Suppressor macrophage (primary cell): ENCODE results near the gene EIF4E.
"Not testable (repeated sequence)": the region's sequence is repeated elsewhere in the genome, so short reads cannot be mapped to it uniquely, and the experiment has no call there.

Experiments
- DNase-seq, 4 experiments: peaks; one replicate each; pipeline ENCODE4 v3.0.0-alpha.2; 2020 to 2022

Gene EIF4E

GRCh38 chr4:98879515-98879914 is 49.4 kb downstream of the EIF4E start:
- no peak for DNase-seq

GRCh38 chr4:98873059-98873458 is 55.9 kb downstream of the EIF4E start:
- DNase-seq, result no peak

GRCh38 chr4:98872120-98872906 is 56.6 kb downstream of the EIF4E start:
- not testable (repeated sequence) for DNase-seq

- no peak for DNase-seq
These were observed 61.3 kb downstream of the EIF4E start for GRCh38 chr4:98867648-98868047.

GRCh38 chr4:98865059-98865458 is 63.9 kb downstream of the EIF4E start:
- no peak for DNase-seq

- no peak for DNase-seq
These were observed 64.4 kb downstream of the EIF4E start for GRCh38 chr4:98864560-98864959.

GRCh38 chr4:98862371-98862770 is 66.6 kb downstream of the EIF4E start:
- DNase-seq, result peak in 2 of 4 experiments; percentile 50 to 54

- no peak for DNase-seq
These were observed 67.6 kb downstream of the EIF4E start for GRCh38 chr4:98861100-98861884.

- DNase-seq, result no peak
These were observed 77.1 kb downstream of the EIF4E start for GRCh38 chr4:98851806-98852205.

GRCh38 chr4:98850937-98851336 is 78.0 kb downstream of the EIF4E start:
- DNase-seq, result no peak

- DNase-seq, result no peak
These were observed 80.5 kb downstream of the EIF4E start for GRCh38 chr4:98848448-98848847.

- DNase-seq, result no peak
These were observed 83.0 kb downstream of the EIF4E start for GRCh38 chr4:98845960-98846359.

GRCh38 chr4:98842917-98843316 is 86.0 kb downstream of the EIF4E start:
- not testable (repeated sequence) for DNase-seq

- peak in 3 of 4 experiments; percentile 7 to 30 (median 27) for DNase-seq
These were observed 89.8 kb downstream of the EIF4E start for GRCh38 chr4:98838977-98839618.

GRCh38 chr4:98838531-98838930 is 90.4 kb downstream of the EIF4E start:
- no peak for DNase-seq

- DNase-seq, result no peak
These were observed 95.5 kb downstream of the EIF4E start for GRCh38 chr4:98833384-98833783.

GRCh38 chr4:98831036-98831435 is 97.9 kb downstream of the EIF4E start:
- DNase-seq, result not testable (repeated sequence)
